ENCODE measurements around the gene ZNF407.

The ZNF407 gene

GRCh38 chr18:75109819-75110218 is 512.1 kb downstream of the ZNF407 start:
- Histone ChIP-seq H3K4me1 (ENCODE audit: control insufficient read depth, low read depth, low read length) (no peaks in the 10 kb centered on the region), H3K27ac (ENCODE audit: low read length) (no peak overlapping the region), H3K9me3 (ENCODE audit: control insufficient read depth, low read depth, low read length) (no peaks in the 10 kb centered on the region), H3K4me3 (ENCODE audit: low read length) (no peak overlapping the region), H3K9ac (ENCODE audit: low read length) (no peak overlapping the region), H3K27me3 (ENCODE audit: control insufficient read depth, insufficient read depth, low read length) (no peaks in the 10 kb centered on the region), H3K36me3 (ENCODE audit: control insufficient read depth, low read depth, low read length) (no peaks in the 10 kb centered on the region)

DNA sequence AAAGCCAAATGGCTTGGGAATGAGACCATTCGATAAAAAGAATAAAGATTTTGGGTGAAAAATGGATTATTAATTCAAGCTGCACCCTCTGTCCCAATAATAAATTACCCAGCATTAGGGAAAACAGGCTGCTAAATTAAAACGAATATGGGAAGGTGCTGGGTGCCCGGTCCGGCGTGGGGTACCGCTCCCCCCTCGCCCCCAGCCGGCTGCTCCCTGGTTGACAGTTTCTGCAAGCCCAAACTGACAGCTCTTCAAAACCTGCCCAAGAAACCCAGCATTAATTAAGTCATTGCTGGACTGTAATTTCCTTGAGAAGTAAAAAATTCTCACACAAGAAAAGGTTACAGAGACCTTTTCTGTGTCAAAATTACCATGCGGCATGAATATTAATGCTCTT is 512.6 kb downstream of the ZNF407 start:
- no peaks in the 10 kb centered on the region for H3K4me1 ChIP-seq (ENCODE audit: control insufficient read depth, low read depth, low read length)
- H3K27me3 ChIP-seq (ENCODE audit: control insufficient read depth, insufficient read depth, low read length), result no peaks in the 10 kb centered on the region
- H3K4me3 ChIP-seq (ENCODE audit: low read length), result no peak overlapping the region
- no peak overlapping the region for H3K27ac ChIP-seq (ENCODE audit: low read length)
- no peaks in the 10 kb centered on the region for H3K36me3 ChIP-seq (ENCODE audit: control insufficient read depth, low read depth, low read length)
- H3K9ac ChIP-seq (ENCODE audit: low read length), result no peak overlapping the region
- H3K9me3 ChIP-seq (ENCODE audit: control insufficient read depth, low read depth, low read length), result no peaks in the 10 kb centered on the region

- no peaks in the 10 kb centered on the region for H3K9me3 ChIP-seq (ENCODE audit: control insufficient read depth, low read depth, low read length)
- H3K9ac ChIP-seq (ENCODE audit: low read length), result no peak overlapping the region
- no peak overlapping the region for H3K4me3 ChIP-seq (ENCODE audit: low read length)
- no peaks in the 10 kb centered on the region for H3K27me3 ChIP-seq (ENCODE audit: control insufficient read depth, insufficient read depth, low read length)
- no peak overlapping the region for H3K27ac ChIP-seq (ENCODE audit: low read length)
- H3K36me3 ChIP-seq (ENCODE audit: control insufficient read depth, low read depth, low read length), result no peaks in the 10 kb centered on the region
- H3K4me1 ChIP-seq (ENCODE audit: control insufficient read depth, low read depth, low read length), result no peaks in the 10 kb centered on the region
Measured at GRCh38 chr18:75110846-75111415, 513.3 kb downstream of the ZNF407 start.

DNA sequence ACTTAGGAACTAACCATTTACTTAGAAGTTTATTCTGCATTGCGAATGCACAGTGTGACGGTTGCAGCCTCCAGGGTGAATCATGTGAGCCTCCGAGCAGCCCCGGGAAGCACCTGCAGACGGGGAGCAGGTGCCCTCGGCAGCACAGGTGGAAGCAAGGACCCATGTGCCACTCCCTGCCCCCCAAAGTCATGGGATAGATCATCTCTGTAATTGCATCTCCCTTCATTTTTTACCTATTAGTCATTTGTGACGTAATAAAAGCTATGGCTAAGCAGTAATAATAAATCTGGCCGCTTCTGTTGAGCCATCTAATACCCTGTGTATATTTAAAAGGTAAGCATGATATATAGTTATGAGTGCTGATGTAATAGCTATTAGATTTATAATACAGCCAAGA is 514.1 kb downstream of the ZNF407 start:
- H3K9ac ChIP-seq (ENCODE audit: low read length), result no peak overlapping the region
- H3K27me3 ChIP-seq (ENCODE audit: control insufficient read depth, insufficient read depth, low read length), result no peaks in the 10 kb centered on the region
- H3K4me1 ChIP-seq (ENCODE audit: control insufficient read depth, low read depth, low read length), result no peaks in the 10 kb centered on the region
- no peak overlapping the region for H3K4me3 ChIP-seq (ENCODE audit: low read length)
- no peaks in the 10 kb centered on the region for H3K36me3 ChIP-seq (ENCODE audit: control insufficient read depth, low read depth, low read length)
- no peaks in the 10 kb centered on the region for H3K9me3 ChIP-seq (ENCODE audit: control insufficient read depth, low read depth, low read length)
- no peak overlapping the region for H3K27ac ChIP-seq (ENCODE audit: low read length)

DNA sequence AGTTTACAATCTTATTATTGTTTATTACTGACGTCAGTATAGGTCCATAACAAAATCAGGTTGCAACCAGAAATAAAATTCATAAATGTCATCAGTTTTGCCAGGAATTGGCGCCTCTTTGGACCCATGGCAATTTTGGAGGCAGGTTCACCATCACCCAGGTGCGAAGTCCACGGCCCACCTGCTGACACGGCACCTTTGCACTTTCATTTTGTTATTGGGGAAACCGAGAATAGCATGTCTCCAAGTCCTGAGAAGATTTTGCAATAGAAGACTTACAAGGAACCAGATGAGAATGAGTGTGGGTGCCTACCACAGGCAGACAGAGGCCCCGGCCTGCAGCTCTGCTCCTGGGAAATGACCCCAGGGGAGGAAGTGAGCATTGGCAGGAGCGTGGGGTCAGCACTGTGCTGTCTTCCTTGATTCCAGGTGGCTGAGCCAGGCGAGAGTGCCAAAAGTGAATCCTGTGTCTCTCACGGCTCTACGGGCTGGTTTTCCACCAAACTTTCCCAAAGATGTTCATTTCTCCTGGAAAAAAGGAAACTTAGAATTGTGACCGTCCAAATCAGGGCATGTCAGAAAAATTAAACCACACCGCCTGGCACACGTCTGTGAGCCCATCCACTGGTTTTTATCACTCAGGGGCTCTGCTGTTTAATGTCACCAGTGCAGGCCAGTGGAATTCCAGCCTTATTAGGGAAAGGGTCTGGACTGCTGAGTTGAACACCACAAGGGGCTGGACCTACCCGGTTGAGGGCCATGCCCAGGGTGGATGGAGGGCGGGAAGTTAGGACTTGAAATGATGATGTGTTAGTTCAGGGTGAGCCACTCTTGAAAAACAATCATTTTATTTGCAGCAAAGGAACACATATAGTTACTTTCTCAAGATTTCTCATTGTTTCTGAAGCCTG is 514.8 kb downstream of the ZNF407 start:
- Histone ChIP-seq H3K36me3 (ENCODE audit: control insufficient read depth, low read depth, low read length) (no peaks in the 10 kb centered on the region), H3K4me3 (ENCODE audit: low read length) (no peak overlapping the region), H3K27ac (ENCODE audit: low read length) (no peak overlapping the region), H3K9ac (ENCODE audit: low read length) (no peak overlapping the region), H3K9me3 (ENCODE audit: control insufficient read depth, low read depth, low read length) (no peaks in the 10 kb centered on the region), H3K27me3 (ENCODE audit: control insufficient read depth, insufficient read depth, low read length) (no peaks in the 10 kb centered on the region), H3K4me1 (ENCODE audit: control insufficient read depth, low read depth, low read length) (no peaks in the 10 kb centered on the region)

DNA sequence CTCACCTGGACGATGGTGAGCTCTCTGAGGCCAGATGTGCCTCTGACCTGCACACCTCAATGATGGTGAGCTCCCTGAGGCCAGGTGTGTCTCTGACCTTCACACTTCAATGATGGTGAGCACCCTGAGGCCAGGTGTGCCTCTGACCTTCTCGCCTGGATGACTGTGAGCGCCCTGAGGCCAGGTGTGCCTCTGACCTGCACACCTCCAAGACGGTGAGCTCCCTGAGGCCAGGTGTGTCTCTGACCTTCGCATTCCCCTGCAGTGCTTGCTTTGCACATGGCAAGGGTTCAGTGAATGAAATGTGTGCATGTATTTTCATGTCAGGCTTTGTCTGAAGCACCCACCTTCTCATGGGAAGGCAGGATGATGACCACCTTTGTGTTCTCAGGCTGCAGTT is 515.8 kb downstream of the ZNF407 start:
- Histone ChIP-seq H3K9me3 (ENCODE audit: control insufficient read depth, low read depth, low read length) (no peaks in the 10 kb centered on the region), H3K4me1 (ENCODE audit: control insufficient read depth, low read depth, low read length) (no peaks in the 10 kb centered on the region), H3K36me3 (ENCODE audit: control insufficient read depth, low read depth, low read length) (no peaks in the 10 kb centered on the region), H3K27me3 (ENCODE audit: control insufficient read depth, insufficient read depth, low read length) (no peaks in the 10 kb centered on the region), H3K9ac (ENCODE audit: low read length) (no peak overlapping the region), H3K4me3 (ENCODE audit: low read length) (no peak overlapping the region), H3K27ac (ENCODE audit: low read length) (no peak overlapping the region)

GRCh38 chr18:75114231-75114764 is 516.6 kb downstream of the ZNF407 start:
- H3K27me3 ChIP-seq (ENCODE audit: control insufficient read depth, insufficient read depth, low read length), result no peaks in the 10 kb centered on the region
- H3K9me3 ChIP-seq (ENCODE audit: control insufficient read depth, low read depth, low read length), result no peaks in the 10 kb centered on the region
- H3K4me3 ChIP-seq (ENCODE audit: low read length), result no peak overlapping the region
- no peaks in the 10 kb centered on the region for H3K36me3 ChIP-seq (ENCODE audit: control insufficient read depth, low read depth, low read length)
- no peaks in the 10 kb centered on the region for H3K4me1 ChIP-seq (ENCODE audit: control insufficient read depth, low read depth, low read length)
- H3K27ac ChIP-seq (ENCODE audit: low read length), result no peak overlapping the region
- no peak overlapping the region for H3K9ac ChIP-seq (ENCODE audit: low read length)

Data from iPS-18a (cell line).